Pons (tissue), 1 donor: Measurements from ENCODE around the gene GSTP1.
"Not testable (repeated sequence)": the region's sequence is repeated elsewhere in the genome, so short reads cannot be mapped to it uniquely, and the experiment has no call there.

ENCODE experiments used
- DNase-seq: peaks from one replicate; pipeline ENCODE4 v3.0.0-alpha.2; 2016; ENCODE audit warnings: low spot score

The GSTP1 gene

DNA sequence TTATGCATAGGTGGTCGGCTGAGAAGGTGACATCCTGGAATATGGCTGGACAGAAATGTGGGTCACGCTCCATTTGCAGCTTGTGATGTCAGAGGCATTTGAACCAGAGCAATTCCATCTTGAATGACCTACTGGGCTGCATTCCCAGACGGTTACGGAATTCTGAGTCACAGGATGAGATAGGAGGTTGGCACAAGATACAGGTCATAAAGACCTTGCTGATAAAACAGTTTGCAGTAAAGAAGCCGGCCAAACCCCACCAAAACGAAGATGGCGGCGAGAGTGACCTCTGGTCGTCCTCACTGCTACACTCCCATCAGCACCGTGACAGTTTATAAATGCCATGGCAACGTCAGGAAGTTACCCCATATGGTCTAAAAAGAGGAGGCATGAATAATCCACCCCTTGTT, 19.9 kb upstream of the GSTP1 start:
- not testable (repeated sequence) for DNase-seq

DNA sequence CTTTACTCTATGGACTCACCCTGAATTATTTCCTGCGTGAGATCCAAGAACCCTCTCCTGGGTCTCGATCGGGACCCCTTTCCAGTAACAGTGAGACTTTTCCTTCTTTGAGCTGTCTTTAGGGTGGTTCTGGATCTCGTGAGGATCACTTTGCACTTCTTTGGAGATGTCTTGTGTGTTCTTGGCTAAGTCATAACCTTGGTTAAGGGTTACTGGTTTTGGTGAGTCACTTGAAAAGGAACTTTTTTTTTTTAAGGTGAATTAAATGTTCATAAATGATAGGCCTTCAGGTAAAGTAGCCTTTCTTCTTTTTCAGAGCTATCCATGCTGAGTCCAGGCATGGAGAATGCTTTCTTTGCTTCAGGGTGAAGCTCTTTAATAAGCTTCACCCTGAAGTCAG, 19.4 kb upstream of the GSTP1 start:
- DNase-seq = no peak

DNA sequence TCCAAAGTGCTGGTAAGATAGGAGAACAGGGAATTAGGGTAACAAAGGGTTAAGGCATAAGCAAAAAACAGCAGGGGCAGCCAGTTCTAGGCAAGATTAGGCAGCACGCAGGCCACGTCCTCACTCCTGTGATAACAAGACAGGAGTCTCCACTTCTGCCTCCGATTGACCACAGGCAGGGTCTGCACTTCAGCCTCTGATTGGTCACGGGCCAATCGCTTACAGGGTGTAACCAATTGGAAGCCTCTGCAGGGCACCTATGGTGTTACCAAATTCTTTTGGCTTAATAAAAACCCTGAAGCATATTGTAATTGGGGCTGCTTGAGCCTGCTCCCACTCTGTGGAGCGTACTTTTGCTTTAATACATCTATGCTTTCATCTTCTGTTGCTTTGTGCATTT, 12.2 kb upstream of the GSTP1 start:
- DNase-seq = no peak

DNA sequence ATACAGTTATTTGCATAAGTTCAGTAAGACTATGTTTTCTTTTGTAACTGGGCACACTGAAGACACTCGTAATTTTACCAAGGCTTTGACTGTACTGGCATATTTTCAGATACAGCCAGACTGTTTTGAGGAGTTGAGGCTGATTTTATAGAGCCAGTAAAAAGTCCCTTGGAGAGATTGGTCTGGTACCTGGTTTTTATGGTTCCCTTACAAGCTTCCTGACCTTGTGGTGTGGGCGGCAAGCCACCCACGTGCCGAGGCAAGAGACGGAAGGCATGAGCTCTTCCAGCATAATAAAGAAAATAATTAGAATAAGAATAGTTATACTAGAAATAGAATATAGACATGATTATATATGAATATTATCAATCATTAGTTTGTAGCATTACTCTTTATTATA, 11.3 kb upstream of the GSTP1 start:
- DNase-seq = no peak

DNA sequence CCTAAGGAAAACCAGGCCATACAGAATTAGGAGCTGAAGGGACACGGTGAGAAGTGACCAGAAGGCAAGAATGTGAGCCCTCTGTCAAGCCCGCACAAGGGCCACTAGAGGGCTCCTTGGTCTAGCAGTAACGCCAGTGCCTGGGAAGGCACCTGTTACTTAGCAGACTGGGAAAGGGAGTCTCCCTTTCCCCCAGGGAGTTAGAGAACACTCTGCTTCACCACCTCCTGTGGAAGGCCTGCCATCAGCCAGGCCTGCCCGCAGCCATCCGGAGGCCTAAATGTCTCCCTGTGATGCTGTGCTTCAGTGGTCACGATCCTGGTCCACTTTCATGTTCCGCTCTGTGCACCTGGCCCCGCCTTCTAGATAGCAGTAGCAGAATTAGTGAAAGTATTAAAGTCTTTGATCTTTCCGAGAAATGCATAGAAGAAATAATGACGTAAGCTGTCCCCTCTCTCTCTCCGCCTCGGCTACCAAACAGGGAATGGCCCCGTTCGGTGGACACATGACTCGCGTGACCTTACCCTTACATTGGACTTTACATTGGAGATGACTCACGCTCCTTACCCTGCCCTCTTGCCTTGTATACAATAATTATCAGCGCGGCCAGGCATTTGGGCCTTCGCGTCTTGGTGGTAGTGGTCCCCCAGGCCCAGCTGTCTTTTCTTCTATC, 10.7 kb upstream of the GSTP1 start:
- peak; percentile 60 for DNase-seq

DNA sequence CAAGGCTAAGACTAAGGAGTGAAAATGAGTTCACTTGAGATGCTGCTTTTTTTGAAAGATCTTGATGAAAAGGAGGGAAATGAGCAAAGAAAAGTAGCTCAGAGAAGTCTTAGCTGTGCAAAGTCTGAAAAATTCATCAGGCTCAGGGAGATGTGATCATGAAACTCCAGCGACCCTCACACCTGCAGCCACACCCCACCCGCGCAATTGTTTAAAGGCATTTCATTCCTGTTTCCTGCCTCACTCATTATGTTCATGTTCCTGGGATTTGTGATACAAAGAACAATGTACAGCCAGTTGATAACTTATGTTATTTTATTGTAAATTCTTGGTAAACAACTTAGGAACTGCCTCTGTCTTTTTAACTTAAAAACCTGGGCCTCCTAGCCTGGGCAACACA, 8.7 kb upstream of the GSTP1 start:
- DNase-seq = no peak

DNA sequence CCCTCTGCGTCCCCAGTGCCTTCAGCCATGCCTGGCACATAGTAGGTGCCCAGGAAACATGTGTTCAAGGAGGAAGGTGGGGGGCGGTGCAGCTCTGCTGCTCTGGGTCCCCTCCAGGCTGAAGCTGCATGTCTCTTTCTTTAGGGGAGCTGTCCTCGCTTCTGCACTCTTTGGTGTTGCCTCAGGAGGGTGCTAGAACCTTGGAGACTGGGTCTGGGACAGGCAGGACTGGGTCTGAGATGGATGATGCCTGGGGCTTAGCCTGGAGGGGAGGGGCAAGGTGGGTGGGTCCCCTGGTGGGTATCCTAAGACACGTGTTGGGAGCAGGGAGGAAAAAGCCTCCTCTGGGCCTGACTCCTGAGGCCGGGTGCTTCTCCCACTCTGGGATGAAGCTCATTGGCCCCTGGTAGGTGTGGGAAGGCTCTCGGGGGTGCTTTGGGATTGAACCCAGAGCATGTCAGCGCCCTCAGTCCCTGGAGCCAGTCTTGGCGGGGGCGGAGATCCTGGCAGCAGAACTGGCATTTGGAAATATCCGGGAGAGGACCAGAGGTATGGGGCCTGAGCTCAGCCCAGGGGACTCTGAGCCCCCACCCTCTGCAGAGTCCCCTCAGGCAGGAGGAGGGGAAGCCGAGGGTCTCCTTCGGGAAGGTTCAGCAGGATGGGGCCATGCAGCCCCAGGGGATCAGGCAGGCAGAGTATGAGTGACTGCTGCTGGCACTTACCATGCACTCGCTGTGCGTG, 6.7 kb upstream of the GSTP1 start:
- no peak for DNase-seq

DNA sequence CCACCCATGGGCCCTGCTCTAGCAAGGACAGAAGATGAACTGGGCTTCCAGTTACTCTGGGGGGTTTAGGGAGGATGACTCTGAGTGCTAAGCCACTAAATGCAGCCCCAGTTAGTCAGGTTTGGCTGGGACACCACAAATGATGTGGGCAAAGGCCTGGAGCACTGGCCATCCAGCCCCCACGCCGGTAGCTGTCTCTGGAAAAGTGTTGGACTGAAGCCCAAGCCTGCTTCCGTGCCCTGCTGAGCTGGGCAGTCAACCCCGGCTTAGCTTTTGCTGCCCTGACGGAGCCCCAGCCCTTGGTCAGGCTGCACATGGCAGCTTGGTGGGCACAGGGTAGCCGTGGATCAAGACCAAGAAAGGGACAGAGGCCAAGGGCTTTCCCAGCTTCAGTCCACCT, 5.7 kb upstream of the GSTP1 start:
- DNase-seq = no peak

DNA sequence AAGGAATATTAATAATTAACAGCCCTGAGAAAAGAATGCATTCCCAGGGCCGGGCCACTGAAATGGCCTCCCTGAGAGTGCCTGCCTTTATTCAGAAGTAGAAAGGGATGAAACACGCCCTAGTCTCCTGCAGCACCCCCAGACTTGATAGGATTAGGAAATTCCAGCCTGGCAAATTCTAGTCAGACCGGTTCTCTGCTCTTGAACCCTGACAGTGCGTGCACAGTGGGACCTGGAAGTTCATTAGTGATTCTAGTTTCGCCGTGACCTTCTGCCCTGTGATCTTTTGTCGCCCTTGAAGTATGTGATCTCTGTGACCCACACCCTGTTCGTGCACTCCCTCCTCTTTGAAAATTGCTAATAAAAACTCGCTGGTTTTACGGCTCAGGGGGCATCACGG, 2.1 kb upstream of the GSTP1 start:
- DNase-seq = no peak

DNA sequence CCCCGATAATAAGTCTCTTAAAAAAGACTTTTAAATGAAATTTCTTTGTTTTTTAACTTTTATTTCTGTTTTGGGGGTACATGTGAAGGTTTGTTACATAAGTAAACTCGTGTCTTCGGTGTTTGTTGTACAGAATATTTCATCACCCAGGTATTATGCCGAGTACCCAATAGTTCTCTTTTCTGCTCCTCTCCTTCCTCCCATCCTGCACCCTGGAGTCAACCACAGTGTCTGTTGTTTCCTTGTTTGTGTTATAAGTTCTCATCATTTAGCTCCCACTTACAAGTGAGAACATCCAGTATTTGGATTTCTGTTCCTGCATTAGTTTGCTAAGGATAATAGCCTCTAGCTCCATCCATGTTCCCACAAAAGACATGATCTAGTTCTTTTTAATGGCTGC, 1.6 kb upstream of the GSTP1 start:
- DNase-seq = no peak

DNA sequence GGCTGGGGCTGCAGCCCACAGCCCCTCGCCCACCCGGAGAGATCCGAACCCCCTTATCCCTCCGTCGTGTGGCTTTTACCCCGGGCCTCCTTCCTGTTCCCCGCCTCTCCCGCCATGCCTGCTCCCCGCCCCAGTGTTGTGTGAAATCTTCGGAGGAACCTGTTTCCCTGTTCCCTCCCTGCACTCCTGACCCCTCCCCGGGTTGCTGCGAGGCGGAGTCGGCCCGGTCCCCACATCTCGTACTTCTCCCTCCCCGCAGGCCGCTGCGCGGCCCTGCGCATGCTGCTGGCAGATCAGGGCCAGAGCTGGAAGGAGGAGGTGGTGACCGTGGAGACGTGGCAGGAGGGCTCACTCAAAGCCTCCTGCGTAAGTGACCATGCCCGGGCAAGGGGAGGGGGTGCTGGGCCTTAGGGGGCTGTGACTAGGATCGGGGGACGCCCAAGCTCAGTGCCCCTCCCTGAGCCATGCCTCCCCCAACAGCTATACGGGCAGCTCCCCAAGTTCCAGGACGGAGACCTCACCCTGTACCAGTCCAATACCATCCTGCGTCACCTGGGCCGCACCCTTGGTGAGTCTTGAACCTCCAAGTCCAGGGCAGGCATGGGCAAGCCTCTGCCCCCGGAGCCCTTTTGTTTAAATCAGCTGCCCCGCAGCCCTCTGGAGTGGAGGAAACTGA, 731 bp downstream of the GSTP1 start:
- DNase-seq = peak; percentile 37

DNA sequence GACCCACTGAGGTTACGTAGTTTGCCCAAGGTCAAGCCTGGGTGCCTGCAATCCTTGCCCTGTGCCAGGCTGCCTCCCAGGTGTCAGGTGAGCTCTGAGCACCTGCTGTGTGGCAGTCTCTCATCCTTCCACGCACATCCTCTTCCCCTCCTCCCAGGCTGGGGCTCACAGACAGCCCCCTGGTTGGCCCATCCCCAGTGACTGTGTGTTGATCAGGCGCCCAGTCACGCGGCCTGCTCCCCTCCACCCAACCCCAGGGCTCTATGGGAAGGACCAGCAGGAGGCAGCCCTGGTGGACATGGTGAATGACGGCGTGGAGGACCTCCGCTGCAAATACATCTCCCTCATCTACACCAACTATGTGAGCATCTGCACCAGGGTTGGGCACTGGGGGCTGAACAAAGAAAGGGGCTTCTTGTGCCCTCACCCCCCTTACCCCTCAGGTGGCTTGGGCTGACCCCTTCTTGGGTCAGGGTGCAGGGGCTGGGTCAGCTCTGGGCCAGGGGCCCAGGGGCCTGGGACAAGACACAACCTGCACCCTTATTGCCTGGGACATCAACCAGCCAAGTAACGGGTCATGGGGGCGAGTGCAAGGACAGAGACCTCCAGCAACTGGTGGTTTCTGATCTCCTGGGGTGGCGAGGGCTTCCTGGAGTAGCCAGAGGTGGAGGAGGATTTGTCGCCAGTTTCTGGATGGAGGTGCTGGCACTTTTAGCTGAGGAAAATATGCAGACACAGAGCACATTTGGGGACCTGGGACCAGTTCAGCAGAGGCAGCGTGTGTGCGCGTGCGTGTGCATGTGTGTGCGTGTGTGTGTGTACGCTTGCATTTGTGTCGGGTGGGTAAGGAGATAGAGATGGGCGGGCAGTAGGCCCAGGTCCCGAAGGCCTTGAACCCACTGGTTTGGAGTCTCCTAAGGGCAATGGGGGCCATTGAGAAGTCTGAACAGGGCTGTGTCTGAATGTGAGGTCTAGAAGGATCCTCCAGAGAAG, 1.6 kb downstream of the GSTP1 start:
- DNase-seq = no peak

DNA sequence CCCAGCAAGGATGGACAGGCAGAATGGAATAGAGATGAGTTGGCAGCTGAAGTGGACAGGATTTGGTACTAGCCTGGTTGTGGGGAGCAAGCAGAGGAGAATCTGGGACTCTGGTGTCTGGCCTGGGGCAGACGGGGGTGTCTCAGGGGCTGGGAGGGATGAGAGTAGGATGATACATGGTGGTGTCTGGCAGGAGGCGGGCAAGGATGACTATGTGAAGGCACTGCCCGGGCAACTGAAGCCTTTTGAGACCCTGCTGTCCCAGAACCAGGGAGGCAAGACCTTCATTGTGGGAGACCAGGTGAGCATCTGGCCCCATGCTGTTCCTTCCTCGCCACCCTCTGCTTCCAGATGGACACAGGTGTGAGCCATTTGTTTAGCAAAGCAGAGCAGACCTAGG, 2.3 kb downstream of the GSTP1 start:
- DNase-seq = no peak

DNA sequence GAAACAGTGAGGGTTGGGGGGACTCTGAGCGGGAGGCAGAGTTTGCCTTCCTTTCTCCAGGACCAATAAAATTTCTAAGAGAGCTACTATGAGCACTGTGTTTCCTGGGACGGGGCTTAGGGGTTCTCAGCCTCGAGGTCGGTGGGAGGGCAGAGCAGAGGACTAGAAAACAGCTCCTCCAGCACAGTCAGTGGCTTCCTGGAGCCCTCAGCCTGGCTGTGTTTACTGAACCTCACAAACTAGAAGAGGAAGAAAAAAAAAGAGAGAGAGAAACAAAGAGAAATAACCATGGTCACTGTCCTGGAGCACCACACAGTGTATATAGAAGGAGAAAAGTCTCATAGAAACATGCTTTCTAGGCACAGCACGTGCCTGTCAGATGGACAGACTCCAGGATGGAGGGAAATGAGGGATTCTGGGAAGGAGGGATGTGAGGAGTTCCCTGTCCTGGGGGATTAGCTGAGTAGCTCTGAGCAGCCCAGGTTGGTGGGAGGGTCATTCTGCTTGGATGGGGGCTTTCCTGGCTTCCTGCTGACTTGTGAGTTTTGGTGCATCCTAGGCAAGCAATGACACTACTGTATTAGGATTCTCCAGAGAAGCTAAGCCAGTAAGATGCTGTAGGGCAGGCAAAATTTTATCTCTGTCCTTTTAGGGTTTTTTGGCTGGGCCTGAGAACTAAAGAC, 3.1 kb downstream of the GSTP1 start:
- DNase-seq = no peak

DNA sequence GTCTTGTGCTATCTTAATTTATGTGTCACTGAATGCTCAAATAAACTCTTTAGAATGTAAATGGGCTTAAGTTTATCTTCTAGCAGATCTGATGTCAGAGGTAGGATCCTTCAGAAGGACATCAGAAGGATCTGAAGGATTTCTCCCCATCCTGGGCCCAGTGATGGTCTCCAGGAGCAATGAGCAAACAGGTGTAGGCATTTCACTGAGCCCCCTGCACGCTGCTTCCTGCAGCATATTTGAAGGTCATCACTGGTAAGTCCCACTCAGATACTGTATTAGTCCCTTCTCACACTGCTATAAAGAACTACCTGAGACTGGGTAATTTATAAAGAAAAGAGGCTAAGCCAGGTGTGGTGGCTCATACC, 4.5 kb downstream of the GSTP1 start:
- DNase-seq = no peak

DNA sequence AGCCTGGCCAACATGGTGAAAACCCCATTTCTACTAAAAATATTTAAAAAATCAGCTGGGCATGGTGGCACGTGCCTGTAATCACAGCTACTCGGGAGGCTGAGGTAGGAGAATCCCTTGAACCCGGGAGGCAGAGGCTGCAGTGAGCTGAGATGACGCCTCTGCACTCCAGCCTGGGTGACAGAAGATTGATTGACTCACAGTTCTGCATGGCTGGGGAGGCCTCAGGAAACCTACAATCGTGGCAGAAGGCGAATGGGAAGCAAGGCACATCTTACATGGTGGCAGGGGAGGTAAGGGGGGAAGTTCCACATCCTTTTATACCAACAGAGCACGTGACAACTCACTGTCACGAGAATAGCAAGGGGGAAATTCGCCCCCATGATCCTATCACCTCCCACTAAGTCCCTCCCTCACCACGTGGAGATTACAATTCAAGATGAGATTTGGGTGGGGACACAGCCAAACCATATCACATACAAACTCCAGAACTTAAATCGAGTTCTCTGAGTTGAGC, 5.3 kb downstream of the GSTP1 start:
- not testable (repeated sequence) for DNase-seq

DNA sequence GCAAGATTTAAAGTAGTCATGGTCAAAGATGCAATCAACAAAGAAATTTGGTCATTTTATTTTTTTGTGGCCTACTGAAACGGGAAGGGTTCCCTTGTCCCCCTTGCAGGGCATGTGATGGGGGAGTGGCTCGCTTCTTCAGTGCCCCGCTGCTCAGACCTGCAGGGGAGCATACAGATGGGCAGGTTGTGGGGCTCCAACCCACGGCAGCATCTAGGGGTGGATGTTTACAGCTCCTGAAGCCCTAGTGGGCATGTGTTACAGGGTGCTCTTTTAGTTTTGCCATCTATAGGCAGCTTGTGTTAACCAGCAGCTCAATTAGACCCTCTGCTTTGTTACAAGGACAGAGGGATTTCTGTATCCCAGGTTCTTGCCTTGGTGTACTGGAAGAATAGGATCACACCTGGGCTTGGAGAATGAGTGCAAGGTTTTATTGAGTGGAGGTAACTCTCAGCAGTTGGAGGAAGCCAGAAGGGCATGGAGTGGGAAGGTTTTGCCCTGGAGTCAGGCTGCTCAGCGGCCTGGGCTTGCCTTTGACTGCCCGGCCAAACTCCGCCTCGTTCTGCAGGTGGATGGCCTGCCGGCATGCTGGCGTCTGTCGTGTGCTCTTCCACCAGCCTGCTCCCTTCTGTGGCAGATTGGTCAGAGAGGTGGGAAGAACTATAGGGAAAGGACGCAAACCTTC, 9.4 kb downstream of the GSTP1 start:
- DNase-seq = no peak

DNA sequence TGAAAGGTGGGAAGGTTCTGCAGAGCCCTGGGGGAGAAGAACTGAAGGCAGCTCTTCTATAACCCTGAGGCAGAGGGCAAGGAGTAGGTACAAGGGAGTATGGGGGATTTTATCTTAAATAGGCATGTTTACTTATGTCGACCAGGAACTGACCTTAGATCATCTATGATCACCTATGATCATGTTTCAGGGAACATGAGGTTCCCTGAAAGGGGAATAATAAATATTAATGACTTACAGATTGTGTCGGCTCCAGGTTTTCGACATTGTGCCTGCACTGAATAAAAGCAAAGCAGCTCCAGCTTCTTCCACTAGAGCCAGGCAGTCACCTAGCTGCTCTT, 9.9 kb downstream of the GSTP1 start:
- no peak for DNase-seq

DNA sequence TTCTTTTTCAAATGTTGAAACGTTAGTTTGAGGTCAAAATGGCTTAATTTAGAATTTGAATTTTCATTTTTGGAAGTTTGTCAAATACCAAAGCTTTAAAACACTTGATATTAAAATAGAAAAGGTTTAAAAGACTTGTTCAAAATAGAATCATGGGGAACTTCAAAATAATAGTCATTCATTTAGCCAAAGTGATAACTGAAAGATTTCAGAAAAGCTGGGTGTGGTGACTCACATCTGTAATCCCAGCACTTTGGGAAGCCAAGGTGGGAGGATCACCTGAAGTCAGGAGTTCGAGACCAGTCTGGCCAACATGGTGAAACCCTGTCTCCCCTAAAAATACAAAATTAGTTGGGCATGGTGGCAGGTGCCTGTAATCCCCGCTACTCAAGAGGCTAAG, 10.9 kb downstream of the GSTP1 start:
- no peak for DNase-seq

DNA sequence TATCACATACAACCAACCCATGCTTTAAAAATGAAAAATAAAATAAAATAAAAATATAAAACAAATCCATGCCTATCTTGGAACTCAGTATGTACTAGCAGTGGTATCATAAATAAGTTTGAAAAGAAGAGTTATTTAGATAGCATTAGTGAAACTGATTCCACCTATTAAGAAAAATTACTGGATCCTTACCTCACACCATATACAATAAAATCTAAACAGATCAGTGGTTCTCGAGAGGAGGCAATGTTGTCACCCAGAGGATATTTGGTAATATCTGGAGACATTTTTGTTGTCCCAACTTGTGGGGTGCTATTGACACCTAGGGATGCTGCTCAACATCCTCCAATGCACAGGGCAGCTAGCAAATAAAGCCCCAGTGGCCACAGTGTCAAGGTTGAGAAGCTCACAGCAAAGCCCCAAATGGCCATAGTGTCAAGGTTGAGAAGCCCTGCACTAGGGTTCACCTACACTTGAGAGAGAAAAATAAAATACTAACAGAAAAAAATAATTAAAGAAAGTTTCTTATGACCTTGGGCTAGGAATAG, 13.2 kb downstream of the GSTP1 start:
- DNase-seq = no peak

DNA sequence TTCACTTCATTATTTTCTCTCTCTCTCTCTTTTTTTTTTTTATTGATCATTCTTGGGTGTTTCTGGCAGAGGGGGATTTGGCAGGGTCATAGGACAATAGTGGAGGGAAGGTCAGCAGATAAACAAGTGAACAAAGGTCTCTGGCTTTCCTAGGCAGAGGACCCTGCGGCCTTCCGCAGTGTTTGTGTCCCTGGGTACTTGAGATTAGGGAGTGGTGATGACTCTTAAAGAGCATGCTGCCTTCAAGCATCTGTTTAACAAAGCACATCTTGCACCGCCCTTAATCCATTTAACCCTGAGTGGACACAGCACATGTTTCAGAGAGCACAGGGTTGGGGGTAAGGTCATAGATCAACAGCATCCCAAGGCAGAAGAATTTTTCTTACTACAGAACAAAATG, 13.8 kb downstream of the GSTP1 start:
- not testable (repeated sequence) for DNase-seq
